Cardiac muscle cell (in vitro differentiated cells and primary cell): Measurements from ENCODE around the gene FAM83G. TPM values are rescaled to one million over a fixed set of nuclear protein-coding genes. Genes with fewer than 3 reads are reported as not detected.

Experiments used
- DNase-seq, 2 donors: peaks; one replicate each; pipeline versions ENCODE4 v3.0.0 to v3.0.0-alpha.2; 2010 to 2017; ENCODE audit warnings: low read depth in 1 of 2, low spot score in 1 of 2
- H3K27ac ChIP-seq: fragments of 200-600 bp; sonication (generic); 2 replicates; pipeline ENCODE4 v1.5.1; 2016
- H3K27me3 ChIP-seq: fragments of 200-600 bp; sonication (generic); 2 replicates; pipeline ENCODE4 v1.6.0; 2016; ENCODE audit warnings: control low read depth
- H3K36me3 ChIP-seq: fragments of 200-600 bp; sonication (generic); 2 replicates; pipeline ENCODE4 v1.5.1; 2016; ENCODE audit warnings: control low read depth
- H3K4me1 ChIP-seq: fragments of 200-600 bp; sonication (generic); 2 replicates; pipeline ENCODE4 v1.8.1; 2017; ENCODE audit warnings: low read depth, mild to moderate bottlenecking, mixed run types
- H3K4me3 ChIP-seq: fragments of 200-600 bp; sonication (generic); 2 replicates; pipeline ENCODE4 v1.5.1; 2016; ENCODE audit warnings: mild to moderate bottlenecking
- H3K9me3 ChIP-seq: fragments of 200-600 bp; sonication (generic); 2 replicates; pipeline ENCODE4 v1.5.1; 2017; ENCODE audit warnings: low read depth, mild to moderate bottlenecking, control low read depth
- CTCF ChIP-seq: IDR thresholded peaks from 2 replicates; pipeline ENCODE4 v1.5.1; 2012; ENCODE audit warnings: low read depth, mild to moderate bottlenecking, low read length
- polyA plus RNA-seq: library from polyadenylated mRNA; unstranded; fragments of >200 nt; fragmentation: Nextera tagmentation; extraction: Ambion mirVana; gene quantifications from 2 replicates; pipeline ENCODE4 v1.2.1, GENCODE V29; 2016
- total RNA-seq: library from RNA; depleted of rRNA; stranded (reverse); fragments of >200 nt; gene quantifications from 2 replicates; pipeline ENCODE4 v1.2.3, GENCODE V29; 2016

The FAM83G gene
- total and polyA plus RNA-seq, 2 experiments from 2014 or later = 0.83 to 8.0 TPM

- H3K27ac ChIP-seq = peak overlapping the region; percentile 63
- no peak for DNase-seq
- no peak for TF ChIP-seq CTCF
- H3K9me3 ChIP-seq = no peaks in the 10 kb centered on the region
- no peak overlapping the region for H3K4me3 ChIP-seq
- H3K27me3 ChIP-seq = no peaks in the 10 kb centered on the region
- peaks cover 20% of the 10 kb centered on the region for H3K4me1 ChIP-seq
- H3K36me3 ChIP-seq = peaks cover 3% of the 10 kb centered on the region
These were observed 84.6 kb downstream of the FAM83G start for GRCh38 chr17:18919963-18920362.

Other genes with a start within 250 kb of the FAM83G start
- 17.8 and 25.3 TPM in 2 replicates for gene TVP23B, start 223.6 kb downstream of the FAM83G start, total RNA-seq
- gene TVP23B, start 223.6 kb downstream of the FAM83G start, polyA plus RNA-seq = 25.7 and 28.3 TPM in 2 replicates
- 48.9 and 65.2 TPM in 2 replicates for gene PRPSAP2, start 146.6 kb downstream of the FAM83G start, total RNA-seq
- gene PRPSAP2, start 146.6 kb downstream of the FAM83G start, polyA plus RNA-seq = 66.5 and 68.5 TPM in 2 replicates
- gene SLC5A10, start 52.6 kb downstream of the FAM83G start, total RNA-seq = 0.06 TPM in 1 of 2 replicates, not detected in the other
- gene SLC5A10, start 52.6 kb downstream of the FAM83G start, polyA plus RNA-seq = not detected in 2 replicates
- gene GRAP, start 42.2 kb upstream of the FAM83G start, total RNA-seq = 0.46 and 1.5 TPM in 2 replicates
- 0.80 TPM in 1 of 2 replicates, not detected in the other for gene GRAP, start 42.2 kb upstream of the FAM83G start, polyA plus RNA-seq
- gene GRAPL, start 122.8 kb upstream of the FAM83G start, total RNA-seq = 0.57 TPM in 1 of 2 replicates, not detected in the other
- gene GRAPL, start 122.8 kb upstream of the FAM83G start, polyA plus RNA-seq = not detected in 2 replicates
- gene EPN2, start 232.6 kb upstream of the FAM83G start, total RNA-seq = 32.5 and 43.5 TPM in 2 replicates
- 45.5 and 75.9 TPM in 2 replicates for gene EPN2, start 232.6 kb upstream of the FAM83G start, polyA plus RNA-seq